DMS153 (cell line): ENCODE measurements around the gene PFDN1.

ENCODE experiments used
- DNase-seq: peaks from one replicate; lab custom pipeline; 2025; lab: John Stamatoyannopoulos, UW

PFDN1 gene

GRCh38 chr5:140328036-140328764 is 25.3 kb upstream of the PFDN1 start:
- no peak for DNase-seq

DNA sequence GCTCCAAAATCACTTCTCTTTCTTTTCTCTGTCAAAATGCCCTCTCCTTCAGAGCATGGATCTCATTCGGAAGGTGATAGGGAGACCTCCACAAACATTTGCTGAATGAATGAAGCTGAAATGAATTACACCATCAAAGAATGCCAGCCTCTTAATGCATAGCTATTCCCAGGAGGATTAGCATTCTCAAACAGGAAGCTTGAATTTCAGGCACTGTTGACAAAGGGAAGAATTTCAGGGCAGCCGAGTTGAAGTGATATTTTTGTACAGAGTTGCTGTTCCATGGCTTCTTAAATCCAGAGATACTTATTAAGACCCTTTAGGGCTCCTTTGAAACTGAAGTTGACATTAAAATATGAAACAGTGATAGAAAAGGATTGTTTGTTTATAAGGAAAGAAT is 24.7 kb upstream of the PFDN1 start:
- DNase-seq, result peak; percentile 11

GRCh38 chr5:140325486-140325885 is 22.6 kb upstream of the PFDN1 start:
- no peak for DNase-seq

GRCh38 chr5:140324617-140325241 is 21.8 kb upstream of the PFDN1 start:
- no peak for DNase-seq

DNA sequence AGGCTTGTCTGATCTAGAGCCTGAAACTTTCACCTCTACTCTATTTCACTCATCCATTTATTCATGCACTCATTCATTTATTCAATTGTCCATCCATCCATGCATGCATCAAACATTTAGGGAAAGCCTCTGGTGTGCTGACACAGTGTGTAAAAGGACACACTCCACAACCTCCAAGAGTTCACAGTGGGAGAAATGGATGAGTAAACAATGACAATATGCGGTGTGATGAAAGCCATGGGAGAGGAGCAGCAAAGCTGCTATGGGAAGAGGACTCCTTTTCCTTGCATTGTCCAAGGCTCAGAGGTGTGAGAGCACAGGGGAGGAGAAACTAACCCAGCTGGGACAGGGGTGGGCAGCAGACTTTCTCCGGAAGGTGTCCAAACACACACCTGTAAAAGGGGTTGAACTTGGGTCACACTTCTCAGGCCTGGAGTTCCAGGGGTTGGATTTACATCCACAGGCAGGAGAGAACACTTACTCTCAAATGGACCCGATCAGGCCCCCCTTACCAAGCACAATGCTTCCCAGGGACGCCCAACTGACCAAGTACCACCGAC is 21.2 kb upstream of the PFDN1 start:
- no peak for DNase-seq

DNA sequence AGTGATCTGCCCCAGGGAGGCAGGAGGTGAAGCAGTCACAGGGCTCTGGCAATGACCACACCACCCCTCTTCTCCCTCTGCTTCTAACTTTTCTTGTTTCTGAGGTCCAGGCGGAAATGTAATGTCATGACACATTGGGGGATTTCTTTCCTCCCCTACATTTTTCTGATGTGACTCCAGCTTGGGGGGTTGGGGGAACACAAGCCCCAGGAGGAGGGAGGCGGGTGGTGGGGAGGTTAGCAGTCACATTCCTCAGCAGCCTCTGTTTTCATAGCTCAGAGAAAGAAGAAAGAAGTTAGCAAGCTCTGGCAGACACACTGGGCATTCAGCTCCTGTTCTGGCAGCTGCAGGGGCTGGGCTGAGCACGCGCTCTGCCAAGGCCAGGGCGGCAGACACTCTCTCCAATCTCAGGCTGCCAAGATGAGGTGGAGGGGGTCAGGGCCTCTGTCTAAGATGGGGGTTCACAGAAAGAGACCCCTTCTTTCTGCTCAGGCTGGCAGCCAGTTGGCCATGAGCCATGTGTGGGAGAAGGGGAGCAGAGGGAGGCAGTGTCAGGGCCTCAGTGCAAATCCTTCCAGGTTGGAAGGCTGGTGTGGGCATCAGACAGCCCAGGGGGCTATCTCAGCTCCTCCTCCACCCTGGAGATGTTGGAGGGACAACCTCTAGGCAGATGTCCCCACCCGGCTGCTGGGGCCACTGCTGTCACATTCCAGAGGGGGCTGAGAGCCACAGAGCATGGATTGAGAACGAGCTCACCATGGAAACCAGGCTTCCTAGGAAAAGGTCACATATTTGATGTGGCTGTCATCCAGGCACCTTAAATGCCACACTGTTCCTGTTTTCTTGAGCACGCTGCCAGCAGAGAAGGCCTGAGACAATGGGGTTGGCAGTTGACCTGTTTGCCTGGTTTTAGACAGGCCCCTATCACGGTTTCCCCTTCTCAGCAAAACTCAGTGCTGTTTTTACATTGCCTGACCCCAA is 20.1 kb upstream of the PFDN1 start:
- DNase-seq, result no peak

- no peak for DNase-seq
Measured at GRCh38 chr5:140321796-140322195, 18.9 kb upstream of the PFDN1 start.

DNA sequence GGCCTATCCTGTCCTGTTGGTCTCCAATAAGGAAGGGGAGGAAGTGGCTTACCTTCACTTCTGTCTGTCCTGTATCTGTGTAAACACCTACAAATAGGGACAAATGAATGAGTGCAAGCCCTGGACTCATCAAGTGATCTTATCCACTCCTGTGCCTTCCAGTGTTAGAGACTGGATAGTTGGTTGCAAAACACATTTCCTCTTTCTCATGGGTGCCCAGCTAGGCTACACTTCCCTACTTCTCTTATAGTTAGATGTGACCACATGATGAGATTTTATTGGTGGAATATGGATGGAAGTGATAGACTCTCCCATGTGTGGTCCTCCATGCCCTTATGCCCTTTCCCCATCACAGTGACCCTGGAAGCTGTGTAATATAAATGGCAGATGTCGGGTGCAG is 16.9 kb upstream of the PFDN1 start:
- DNase-seq, result no peak

DNA sequence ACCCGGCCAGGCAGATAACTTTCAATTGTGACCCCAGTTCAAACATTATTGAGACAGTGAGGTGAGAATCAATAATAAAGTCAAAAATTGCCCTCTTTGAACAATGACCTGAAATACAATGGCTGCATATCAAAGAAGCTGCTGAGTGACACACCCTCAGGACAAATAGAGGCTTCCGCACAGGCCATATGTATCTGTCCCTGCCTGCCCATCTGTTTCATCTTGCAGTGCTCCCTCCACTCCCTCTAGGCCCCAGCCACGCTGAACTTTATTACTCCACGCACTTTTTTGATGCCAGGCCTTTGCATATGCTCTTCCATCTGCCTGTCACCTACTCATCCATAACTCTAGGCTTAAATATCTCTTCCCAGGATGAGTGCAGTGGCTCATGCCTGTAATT is 15.9 kb upstream of the PFDN1 start:
- no peak for DNase-seq

DNA sequence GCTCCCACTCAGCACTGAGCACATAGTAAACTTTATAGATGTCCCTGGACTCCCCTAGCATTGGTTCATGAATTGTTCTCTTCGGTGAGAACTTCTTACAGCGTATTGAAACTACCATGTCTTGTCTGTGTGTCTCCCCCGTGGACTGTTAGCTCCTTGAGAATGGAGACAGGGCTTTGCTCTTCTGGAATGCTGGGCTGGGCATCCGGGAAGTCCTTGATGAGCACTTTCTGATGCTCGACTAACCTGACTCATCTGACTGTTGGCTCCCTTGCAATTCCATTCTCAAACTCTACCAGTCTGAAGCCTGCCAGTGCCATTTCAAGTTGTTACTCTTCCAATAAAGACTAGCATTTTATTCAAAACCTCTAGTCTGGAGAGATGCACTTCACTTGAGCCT is 15.0 kb upstream of the PFDN1 start:
- no peak for DNase-seq

GRCh38 chr5:140312791-140313189 is 9.9 kb upstream of the PFDN1 start:
- DNase-seq, result no peak

GRCh38 chr5:140312067-140312790 is 9.3 kb upstream of the PFDN1 start:
- DNase-seq, result no peak

DNA sequence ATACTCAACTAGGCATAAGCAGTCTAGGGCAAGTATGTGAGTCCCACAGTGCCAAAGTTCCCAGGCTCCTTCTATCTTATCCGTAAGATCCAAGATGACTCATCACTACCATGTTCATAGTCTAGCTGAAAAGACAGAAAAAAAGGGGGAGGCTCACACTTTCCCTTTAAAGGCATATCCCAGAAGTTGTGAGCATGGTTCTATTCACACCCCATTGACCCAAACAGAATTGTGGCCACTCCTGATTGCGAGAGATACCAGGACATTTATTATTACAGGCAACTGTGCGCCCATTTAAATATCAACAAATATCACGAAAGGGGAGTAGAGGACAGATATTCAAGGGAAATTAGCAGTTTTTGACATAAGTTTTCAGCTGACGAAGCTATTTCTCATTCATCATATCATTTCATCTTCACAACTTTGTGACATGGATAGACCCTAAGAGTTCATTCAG is 8.1 kb upstream of the PFDN1 start:
- DNase-seq, result no peak

- no peak for DNase-seq
Measured at GRCh38 chr5:140310434-140310833, 7.5 kb upstream of the PFDN1 start.

DNA sequence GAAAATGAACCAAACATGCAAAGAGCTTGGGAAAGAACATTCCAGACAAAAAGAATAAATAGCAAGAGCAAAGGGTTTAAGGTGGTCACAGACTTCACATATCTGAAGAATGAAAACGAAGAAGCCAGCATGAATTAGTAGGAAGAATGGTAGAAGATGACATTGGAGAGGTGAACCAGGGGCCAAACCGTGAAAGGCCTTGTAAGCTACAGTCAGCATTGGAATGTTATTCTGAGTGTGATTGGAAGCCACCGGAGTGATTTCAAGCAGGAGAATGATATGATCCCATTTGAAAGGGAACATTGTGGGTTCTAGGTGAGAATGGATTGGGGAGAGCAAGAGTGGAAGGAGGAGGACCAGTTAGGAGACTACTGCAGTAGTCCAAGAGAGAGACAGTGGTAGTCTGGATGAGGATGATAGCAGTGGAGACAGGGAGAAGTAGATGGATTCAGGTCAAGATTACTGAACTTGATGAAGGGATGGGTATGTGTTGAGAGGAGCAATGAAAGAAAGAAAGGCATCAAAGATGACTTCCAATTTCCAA is 6.9 kb upstream of the PFDN1 start:
- DNase-seq, result no peak

DNA sequence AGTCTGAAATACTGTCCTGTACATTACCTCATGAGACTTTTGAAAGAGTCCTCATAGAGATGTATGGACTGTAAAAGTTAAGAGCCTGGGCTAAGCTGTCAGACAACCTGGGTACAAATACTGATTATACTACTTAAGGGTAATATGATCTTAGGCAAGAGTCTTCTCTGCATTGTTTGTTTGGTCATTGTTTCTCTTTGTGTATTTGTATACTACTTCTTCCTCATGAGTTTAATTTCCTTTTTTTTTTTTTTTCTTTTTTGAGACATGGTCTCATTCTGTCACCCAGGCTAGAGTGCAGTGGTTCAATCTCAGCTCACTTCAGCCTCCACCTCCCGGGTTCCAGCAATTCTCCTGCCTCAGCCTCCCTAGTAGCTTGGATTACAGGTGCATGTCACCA is 2.6 kb upstream of the PFDN1 start:
- no peak for DNase-seq

GRCh38 chr5:140303966-140304365 is 1.1 kb upstream of the PFDN1 start:
- no peak for DNase-seq

DNA sequence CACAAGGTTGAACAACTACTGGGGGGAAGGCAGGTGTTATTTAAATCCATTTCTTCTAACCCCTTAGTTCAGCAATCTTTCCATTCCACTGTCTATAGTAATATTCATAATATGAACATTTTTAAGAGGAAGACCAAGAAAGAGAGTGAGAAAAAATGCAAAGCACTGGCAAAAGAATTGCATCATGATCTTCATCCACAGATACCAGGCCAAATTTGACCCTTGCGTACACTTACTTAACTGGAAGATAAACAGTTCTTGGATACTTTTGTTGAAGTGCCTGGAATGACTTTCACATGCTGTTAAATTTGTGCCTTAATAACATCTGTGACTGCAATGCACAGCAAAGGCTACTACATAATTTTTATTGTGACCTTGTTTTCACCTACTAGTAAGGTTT is 1.8 kb downstream of the PFDN1 start:
- DNase-seq, result no peak

DNA sequence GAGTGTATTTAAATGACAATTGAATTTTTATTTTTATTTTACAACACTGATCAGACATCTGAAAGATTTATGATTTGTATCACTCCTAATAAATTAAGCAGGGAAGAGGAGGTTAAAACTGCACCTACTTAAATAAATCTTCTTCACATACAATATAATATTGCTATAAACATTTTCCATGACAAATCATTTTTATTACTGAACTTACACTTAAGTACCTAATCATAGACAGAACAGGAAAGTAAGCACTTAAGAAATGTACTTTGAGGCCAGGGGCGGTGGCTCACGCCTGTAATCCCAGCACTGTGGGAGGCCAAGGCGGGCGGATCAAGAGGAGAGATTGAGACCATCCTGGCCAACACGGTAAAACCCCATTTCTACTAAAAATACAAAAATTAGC is 3.8 kb downstream of the PFDN1 start:
- no peak for DNase-seq

DNA sequence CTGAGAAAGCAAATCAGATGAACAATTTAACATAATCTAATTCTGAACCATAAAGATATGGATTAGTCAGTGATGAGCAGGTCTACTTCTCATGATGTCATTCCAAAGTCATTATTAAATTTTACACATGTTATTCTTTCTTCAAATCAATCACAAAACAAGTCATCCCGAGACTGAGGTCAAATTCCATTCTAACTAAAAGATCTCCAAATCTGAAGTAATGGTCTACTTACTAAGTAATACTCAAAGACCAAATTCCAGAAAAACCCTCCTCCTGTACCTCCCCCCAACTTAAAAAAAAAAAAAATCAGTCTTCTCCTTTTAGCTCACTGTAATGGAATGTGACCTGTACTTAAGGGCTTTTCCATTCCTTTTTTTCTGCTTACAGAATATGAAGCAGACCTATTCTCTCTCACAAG is 4.7 kb downstream of the PFDN1 start:
- no peak for DNase-seq

- DNase-seq, result no peak
Measured at GRCh38 chr5:140297283-140297682, 5.6 kb downstream of the PFDN1 start.
